GM19395 (cell line): Measurements from ENCODE around the gene ADAMTS17.

ENCODE experiments used
- ATAC-seq: cut with Tn5 transposase; IDR thresholded peaks from one replicate; pipeline ENCODE4 v1.9.1; 2021; ENCODE audit warnings: mild to moderate bottlenecking, moderate library complexity; ENCODE audit not compliant: unreplicated experiment

The ADAMTS17 gene, protein sequence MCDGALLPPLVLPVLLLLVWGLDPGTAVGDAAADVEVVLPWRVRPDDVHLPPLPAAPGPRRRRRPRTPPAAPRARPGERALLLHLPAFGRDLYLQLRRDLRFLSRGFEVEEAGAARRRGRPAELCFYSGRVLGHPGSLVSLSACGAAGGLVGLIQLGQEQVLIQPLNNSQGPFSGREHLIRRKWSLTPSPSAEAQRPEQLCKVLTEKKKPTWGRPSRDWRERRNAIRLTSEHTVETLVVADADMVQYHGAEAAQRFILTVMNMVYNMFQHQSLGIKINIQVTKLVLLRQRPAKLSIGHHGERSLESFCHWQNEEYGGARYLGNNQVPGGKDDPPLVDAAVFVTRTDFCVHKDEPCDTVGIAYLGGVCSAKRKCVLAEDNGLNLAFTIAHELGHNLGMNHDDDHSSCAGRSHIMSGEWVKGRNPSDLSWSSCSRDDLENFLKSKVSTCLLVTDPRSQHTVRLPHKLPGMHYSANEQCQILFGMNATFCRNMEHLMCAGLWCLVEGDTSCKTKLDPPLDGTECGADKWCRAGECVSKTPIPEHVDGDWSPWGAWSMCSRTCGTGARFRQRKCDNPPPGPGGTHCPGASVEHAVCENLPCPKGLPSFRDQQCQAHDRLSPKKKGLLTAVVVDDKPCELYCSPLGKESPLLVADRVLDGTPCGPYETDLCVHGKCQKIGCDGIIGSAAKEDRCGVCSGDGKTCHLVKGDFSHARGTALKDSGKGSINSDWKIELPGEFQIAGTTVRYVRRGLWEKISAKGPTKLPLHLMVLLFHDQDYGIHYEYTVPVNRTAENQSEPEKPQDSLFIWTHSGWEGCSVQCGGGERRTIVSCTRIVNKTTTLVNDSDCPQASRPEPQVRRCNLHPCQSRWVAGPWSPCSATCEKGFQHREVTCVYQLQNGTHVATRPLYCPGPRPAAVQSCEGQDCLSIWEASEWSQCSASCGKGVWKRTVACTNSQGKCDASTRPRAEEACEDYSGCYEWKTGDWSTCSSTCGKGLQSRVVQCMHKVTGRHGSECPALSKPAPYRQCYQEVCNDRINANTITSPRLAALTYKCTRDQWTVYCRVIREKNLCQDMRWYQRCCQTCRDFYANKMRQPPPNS

DNA sequence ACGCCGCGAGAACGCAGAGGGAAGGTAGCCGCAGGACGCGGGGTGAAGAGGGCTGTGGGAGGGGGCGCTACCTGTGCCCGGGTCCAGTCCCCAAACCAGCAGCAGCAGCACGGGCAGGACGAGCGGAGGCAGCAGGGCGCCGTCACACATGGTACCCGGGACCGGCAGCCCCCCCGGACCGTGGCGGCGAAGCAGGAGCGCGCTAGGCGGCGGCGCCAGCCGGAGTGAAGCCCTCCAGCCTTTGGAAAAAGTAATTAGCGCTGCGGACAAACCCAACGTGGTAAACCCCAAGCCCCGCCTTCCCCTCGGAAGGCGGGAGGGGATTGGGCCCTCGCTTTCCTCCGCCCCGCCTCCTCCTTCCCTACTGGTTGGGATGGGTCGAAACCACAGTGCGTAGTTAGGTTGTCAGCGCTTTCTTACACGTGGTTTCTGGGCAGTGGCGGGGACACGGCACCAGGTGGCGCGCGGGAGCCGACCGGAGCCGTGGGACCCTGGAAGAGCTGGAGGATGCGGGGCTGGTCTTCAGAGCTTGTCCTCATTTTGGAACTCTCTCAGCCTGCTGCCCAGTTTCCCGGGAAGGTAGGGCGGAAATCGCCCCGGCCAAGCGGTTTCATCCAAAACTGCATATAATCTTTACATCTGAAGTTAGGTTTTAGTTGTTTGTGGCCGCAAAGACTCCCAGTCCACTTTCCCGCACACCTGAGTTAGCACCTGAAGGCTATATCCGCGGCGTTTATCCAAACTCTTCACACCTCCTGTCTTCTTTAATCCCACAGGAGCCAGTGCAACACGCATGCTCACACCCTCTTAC lies at the start of gene ADAMTS17:
Gene ADAMTS17 (minus strand): TSS at position 226 of the 811 bp plus-strand sequence. CDS start 76 bp downstream, at position 150.
- peak; percentile 97 for ATAC-seq

DNA sequence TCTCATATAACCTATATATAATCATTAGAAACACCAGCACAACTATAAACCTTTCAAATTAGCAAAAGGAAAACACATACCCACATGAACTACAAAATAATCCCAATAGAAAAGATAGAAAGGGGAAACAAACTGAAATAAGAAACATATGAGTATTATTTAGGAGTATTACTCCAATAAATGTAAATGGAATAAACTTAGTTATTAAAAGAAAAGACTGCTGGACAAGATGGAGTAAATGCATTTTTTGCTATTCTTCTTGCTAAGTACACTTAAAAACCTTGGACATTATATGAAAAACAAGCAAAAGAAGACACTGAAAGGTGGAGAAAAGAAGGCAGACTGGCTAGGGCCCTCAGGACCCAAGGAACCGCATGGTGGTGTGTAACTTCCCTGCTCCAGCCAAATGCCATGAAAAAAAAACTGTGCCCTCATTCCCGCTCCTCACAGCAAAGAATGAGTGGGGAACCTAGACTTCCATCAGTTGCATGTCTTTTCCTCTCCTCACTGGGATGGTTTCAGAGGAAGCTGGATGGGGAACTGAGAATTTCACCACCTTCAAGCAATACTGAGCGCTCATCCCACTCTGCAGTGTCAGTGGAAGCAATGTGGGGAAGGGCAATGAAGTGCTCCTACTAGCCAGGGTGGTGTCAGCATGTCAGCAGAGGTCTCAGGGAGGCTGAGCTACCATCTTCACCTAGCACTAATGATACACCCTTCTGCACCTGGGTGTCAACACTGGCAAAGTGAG lies 43.7 kb upstream of the ADAMTS17 start:
- no peak for ATAC-seq

DNA sequence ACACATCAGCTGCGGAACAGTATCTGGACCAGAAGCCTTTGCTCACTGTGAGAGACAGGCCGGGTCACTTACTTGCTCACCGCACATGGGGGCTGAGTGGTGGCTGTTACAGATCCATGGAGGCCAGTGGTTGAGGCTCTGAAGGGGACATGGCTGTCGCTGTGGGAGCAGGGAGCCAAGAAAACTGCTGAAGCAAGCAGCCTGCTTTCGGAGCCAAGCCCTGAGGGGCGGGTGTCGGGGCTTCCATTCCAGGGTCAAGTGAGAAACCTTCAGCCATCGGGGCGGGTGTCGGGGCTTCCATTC lies 42.3 kb upstream of the ADAMTS17 start:
- no peak for ATAC-seq

DNA sequence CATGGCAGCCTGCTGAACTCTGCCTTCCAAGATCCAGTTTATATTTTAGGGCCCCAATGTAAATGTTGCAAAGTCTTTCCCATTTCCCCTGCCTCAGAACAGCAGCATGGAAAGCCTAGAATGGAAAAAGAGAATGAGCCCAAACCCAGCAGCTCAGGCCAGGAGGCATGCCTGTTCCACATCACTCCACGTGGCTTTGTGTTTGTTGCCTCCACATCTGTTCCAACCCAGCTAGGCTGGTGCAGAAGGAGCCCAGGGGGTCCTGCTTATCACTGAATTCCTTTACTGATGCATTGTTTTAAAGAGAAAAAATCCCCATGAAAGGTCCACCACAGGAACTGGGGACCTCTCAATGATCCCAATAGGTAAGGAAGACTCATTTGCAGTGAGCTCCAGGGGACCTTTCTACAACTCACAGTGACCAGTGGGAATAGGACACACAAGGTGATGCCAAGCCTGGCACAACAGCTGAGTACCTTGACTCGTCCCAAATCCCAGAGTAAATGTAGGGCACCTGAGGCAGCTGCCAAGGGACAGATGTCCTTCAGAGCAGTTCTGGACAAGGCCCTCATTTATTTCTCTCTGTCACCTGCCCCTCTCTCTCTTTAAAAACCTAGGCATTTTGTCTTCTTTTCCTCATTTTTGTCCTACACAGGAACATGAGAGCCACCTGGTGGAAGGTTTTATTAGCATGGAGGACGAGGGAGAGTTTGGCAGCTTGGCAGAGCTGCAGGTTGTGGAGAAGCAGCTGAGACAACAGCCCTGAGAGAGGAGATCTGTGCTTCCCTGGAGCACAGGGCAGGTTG lies 41.7 kb upstream of the ADAMTS17 start:
- no peak for ATAC-seq

DNA sequence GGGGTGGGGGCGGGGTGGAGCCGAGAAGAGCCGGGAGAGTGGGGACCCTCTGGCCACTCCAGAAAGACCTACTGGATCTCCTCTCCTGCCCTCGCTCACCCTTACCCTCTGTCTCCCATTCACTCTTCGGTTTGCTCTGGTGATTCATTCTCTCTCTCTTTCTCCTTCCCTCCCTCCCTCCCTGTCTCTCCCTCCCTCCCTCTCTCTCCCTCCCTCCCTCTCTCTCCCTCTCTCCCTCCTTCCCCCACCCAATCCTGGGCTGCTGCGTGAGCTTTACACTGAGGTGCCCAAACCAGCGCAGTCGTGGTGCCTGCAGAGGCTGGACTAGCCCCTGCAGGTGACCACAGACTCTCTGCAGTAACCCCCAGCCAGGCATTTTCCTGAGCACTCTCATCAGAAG lies 32.2 kb upstream of the ADAMTS17 start:
- ATAC-seq, result no peak

DNA sequence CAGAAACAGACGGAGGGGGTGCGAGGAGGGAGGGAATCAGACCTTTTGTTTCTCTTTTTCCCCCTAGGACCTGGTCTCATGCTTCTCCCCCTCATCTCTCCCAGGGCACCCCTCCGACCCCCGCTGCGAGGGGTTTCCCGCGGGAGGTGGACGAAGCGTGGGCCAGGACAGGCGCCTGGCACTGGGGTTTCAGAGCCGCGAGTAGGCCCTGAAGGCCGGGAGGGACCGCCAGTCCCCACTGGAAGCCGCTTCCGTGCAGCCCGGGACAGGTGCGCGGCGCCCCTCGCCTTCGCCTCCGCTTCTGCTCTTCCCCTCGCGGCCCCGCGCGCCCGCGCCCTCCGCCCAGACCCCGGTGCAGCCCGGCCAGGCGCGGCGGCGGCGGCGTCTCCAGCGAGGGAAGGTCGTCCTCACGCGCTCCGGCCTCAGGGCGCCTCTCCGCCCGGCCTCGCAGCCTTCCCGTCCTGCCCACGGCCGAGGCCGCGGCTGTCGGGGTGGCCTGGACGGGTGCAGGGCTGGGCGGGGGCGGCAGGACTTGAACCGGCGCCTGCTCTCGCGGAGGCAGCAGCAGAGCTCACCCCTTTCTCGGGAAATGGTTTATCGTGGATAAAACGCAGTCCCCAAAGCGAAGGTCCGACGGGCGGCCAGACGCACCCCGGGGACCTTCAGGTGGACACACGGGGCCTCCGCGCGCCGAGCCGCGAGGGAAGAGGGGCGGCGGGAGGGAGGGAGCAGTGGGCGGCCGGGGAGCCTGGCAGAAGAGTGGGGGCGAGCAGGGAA lies 31.5 kb upstream of the ADAMTS17 start:
- ATAC-seq, result no peak

DNA sequence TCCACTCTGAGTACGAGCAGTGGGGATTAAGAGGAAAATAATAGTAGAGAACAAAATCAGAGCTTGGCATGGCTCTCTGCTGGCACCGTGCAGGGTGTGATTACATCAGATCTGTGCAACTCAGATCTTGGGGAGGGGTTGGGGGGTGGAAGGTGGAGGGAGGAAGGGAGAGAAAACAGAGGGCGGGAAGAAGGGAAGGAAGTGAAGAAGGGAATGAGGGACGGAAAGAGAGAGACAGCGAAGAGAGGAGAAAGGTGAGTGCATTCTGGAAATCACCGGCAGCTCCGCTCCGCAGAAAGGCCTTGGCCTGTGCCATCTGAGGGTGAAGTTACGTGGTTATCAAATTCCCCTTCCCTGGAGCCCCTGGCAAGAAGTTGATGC lies 31.0 kb upstream of the ADAMTS17 start:
- no peak for ATAC-seq

DNA sequence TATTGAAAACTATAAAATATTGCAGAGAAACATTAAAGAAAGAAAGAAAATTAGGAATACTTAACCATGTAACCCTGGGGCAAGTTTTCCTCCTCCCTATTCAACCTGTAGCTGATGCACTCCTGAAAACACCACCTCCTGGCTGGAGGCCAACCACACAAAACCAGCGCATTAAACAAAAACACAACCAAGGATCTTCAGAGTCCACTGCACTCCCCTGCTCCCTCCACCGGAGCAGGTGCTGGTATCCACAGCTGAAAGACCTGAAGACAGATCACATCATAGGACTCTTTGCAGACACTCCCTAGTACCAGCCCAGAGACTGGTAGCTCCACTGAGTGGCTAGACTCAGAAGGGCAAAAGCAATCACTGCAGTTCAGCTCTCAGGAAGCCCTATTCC lies 13.6 kb upstream of the ADAMTS17 start:
- no peak for ATAC-seq

DNA sequence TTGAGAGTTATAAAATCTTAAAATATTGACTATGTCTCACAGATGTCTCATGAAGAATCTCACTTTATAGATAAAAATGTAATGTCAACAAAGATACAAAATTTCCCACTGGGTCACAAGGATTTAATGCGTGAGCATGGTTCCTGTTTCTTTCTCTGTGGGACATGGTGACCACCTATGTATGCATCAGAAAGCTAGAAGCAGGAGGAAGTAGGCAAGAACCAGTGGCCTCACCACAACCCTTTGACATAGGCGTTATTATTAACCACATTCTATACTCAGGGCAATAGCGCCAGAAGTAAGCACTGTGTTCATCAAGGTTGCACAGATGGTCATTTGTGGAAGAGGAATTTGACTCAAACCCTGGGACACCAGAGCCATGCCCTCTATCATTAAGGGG lies 11.7 kb upstream of the ADAMTS17 start:
- ATAC-seq, result no peak

DNA sequence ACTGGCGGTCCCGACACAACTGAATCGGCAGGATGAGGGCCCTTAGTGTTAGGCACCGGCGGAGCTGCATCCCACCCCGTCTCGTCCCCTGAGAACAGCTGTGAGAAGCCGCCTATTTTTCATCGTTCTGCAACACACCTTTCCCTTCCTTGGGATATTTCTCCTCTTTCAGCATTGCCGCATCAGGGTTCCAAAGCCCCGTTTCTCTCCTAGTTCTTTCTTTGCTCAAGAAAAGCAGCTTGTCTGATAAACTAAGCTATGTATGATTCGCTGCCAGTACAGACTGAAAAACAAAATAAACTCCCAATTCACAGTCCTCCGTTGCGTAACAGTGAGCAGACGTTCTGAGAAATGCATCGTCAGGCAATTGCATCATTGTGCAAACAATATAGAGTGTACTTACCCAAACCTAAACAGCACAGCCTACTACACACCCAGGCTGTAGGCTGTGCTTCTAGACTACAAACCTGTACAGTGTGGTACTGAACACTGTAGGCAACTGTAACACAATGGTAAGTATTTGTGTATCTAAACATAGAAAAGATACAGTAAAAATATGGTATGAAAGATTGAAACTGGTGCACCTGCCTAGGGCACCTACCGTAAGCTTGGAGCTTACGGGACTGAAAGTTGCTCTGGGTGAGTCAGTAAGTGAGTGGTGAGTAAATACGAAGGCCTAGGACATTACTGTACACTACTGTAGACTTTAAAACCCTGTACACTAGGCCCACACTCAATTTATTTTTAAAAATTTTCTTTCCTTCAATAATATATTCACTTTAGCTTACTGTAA lies 8.9 kb upstream of the ADAMTS17 start:
- no peak for ATAC-seq

DNA sequence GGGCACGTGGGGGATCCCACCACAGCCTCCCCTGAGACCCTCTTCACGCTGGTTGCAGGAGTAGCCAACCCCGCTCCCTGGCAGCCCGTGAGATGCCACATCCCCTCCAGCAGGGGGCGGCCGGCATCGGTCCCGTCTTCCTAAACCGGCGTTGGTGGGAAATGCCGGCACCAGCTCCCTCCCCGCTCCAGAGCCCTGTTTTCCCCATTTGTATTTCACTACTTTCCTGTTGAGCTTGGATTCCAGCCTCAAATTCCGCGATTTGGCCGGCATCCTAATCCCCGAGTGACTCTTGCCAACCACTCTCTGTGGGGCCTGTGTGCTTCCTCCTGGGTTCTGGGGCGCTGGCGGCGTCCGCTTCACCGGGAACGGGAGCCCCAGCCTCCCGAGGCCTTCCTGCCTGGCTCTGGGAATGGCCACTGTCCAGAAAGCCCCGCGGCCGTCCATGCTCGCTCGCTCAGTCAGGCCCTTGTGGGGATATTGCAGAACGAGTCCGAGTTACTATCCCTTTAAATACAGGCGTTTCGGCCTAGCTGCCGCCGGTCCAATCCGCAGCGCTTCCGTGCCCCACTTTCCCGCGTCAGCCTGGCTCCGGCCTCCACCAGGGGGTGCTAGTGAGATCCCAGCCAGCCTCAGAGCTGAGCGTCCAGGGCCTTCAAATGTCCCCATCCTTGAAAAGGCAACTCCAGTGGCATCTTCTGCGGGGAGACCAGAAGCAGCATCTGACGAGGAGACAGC lies 8.1 kb upstream of the ADAMTS17 start:
- peak; percentile 95 for ATAC-seq

DNA sequence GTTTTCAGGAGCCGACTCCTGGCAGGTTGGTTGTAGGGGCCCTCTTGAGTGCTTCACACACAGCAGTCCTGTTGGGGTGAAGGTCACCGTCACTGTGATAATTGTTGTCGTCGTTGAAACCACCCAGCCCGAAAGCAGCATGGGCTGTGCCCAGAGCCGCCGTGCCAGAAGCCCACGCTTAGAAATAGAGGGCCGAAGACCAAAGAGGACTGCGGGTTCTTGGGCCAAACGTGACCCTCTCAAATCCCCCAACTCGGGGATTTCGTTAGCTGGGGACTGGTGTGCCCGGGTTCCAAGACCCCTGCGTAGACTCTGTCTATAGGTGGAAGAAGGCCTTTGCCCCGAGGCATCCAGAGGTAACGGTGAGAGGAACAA lies 7.5 kb upstream of the ADAMTS17 start:
- ATAC-seq, result no peak

DNA sequence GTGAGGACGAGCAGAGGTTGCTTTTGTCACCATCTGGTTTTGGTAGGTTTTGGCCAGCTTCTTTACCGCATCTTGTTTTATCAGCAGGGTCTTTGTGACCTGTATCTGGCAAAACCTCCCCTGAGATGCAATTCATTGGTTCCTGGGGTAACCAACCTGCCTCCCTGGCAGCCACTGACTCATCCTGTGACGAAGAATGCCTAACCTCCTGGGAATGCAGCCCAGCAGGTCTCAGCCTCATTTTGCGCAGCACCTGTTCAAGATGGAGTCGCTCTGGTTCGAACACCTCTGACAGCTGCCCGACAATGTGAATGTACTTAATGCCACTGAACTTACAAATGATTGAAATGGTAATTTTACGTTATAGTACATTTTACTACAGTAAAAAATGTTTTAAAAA lies 6.8 kb upstream of the ADAMTS17 start:
- ATAC-seq, result no peak

DNA sequence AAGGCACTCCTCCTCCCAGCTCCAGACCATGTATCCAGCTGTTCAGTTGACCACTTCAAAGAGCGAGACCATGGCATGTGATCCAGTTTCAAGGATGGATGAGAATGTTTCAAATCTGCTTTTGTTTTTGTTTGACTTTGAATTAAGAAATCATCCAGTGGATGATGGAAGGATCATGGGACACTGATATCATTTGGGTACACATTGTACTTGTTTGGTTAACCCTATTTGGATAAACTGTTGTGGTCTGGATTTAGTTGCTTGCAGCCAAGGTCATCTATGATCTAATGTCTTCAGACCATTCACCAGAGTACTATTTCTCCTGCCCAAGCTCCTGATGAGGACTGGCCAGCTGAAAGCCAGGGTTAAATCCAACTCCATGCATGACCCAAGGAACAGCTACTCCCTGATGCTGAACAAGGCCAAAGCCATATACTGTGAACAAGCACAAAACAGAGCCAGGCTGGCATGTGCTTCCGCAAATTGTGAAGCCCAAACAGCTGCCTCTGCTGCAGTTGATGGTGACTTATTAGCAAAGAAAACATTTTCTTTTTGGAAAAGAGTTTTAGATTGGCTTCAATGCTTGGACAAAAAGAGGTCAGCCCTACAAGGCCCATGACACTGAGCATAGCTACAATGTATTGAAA lies 5.2 kb upstream of the ADAMTS17 start:
- ATAC-seq, result no peak

DNA sequence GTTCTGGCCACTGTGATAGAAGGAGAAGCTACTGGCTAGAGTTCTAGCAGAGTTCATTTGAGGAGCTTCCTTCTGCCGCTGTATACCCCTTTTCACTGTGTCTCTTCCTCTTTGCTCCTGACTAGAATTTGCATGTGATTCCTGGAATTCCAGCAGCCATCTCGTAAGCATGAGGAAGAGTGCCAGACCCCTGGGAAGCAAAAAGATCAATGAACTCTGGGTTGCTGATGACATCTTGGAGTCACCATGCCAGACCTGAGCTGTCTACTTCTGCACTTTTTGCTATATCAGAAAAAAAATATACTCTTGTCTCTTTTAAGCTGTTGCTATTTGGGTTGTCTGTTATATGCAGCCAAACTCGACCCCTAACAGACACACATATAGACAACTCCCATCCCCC lies 3.7 kb upstream of the ADAMTS17 start:
- no peak for ATAC-seq

DNA sequence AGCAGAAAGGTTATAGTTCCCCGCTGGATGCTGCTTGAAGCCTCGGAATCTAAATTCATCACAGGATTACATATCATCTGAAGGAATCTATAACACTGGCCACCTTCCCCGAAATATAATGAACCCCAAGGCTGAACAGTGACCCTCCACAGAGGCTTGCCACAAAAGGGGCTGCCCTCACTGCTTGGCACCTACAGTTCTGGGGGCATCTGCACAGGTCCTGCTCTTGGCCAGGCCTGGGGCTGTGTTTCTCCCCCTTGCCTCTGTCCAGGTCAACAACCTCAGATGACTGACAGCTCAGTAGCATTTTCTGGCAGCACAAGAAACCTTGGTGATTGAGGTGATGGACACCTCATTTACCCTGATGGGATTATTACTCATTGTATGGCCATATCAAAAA lies 1.5 kb upstream of the ADAMTS17 start:
- ATAC-seq, result no peak

DNA sequence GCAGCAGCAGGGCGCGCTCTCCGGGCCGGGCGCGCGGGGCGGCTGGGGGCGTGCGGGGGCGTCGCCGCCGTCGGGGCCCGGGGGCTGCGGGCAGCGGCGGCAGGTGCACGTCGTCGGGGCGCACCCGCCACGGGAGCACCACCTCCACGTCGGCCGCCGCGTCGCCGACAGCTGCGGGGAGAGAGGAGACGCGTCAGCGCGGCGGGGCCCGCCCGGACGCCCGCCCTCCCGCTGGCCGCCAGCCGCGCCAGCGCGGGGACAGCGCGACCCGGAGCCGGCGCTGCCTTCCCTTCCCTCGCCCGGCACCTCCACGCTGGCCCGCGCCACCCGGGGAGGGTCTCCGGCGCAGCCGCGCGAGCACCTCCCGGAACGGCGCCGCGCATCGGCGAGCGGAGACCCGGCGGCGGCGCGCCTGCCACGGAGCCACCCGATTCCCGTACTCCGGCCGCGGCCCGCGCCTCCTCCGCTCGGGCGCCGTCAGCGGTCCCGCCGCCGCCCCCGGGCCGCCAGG lies 481 bp downstream of the ADAMTS17 start:
- ATAC-seq, result peak; percentile 4
